T-helper 2 cell (primary cell): ENCODE results near the gene TNP2.

Source experiments
- DNase-seq, 5 experiments: peaks; one replicate each; pipeline versions ENCODE4 v3.0.0 to v3.0.0-alpha.2; 2012 to 2022

TNP2 gene

DNA sequence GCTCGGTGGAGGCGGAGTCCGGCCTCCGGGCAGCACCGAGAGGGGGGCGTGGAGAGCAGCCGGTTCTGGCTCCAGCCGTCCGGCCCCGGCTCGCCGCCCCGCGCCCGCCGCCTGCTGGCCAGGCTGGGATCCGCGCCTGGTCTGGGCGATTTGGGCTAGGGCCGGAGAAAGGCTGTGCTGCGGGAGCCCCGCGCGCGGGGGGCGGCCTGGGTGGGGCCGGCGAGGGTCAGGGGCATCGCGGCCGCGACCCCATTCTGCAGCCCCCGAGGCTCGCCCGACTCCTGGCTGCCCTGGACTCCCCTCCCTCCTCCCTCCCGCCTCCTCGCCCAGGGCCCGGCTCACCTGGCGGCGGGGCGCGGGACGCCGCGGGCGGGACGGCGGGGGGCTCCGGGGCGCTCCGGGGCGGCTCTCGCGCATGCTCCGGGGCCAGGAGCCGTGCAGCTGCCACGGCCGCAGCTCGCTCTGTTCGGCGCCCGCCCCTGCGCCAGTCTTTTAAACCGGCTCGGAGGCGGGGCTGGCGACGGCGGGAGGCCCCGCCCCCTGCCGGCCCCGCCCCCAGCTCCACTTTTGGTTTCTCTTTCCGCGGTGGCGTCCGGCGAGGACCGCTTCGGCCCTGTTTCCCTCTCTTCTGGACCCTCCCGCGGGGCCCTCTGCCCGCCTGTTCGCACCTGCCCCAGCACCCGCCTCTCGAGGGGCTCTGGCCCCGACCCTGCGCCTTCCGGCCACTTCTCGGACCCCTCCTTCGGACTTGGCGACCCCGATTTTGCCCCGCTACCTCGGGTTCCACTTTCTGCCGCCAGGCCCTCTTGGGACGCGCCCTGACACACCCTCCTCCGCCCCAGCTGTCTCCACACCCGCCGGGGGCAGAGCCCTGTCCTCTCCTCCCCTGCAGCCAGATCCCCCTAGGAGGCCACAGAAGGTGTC is 13.1 kb downstream of the TNP2 start, which contains the start of gene SOCS1:
TSS of gene SOCS1 (minus strand) at position 468 of the 924 bp plus-strand sequence. CDS start 726 bp downstream, outside the sequence.
- peak; percentile 77 to 93 (median 83) for DNase-seq

DNA sequence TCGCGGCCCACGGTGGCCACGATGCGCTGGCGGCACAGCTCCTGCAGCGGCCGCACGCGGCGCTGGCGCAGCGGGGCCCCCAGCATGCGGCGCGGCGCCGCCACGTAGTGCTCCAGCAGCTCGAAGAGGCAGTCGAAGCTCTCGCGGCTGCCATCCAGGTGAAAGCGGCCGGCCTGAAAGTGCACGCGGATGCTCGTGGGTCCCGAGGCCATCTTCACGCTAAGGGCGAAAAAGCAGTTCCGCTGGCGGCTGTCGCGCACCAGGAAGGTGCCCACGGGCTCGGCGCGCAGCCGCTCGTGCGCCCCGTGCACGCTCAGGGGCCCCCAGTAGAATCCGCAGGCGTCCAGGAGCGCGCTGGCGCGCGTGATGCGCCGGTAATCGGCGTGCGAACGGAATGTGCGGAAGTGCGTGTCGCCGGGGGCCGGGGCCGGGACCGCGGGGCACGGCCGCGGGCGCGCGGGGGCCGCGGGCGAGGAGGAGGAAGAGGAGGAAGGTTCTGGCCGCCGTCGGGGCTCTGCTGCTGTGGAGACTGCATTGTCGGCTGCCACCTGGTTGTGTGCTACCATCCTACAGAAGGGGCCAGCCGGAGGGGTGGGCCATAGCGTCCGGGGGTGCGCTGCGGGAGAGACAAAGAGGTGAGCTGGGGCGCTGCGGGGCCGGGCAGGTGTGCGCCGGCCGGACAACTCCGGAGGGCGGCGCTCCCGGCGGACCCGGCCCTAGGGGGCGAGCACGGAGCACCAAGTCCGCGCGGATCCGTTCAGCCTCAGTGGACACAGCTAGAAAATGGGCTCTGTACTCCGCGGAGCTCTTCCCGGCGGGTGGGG is 14.0 kb downstream of the TNP2 start:
- DNase-seq = peak in 4 of 5 experiments; percentile 30 to 84 (median 64)

DNA sequence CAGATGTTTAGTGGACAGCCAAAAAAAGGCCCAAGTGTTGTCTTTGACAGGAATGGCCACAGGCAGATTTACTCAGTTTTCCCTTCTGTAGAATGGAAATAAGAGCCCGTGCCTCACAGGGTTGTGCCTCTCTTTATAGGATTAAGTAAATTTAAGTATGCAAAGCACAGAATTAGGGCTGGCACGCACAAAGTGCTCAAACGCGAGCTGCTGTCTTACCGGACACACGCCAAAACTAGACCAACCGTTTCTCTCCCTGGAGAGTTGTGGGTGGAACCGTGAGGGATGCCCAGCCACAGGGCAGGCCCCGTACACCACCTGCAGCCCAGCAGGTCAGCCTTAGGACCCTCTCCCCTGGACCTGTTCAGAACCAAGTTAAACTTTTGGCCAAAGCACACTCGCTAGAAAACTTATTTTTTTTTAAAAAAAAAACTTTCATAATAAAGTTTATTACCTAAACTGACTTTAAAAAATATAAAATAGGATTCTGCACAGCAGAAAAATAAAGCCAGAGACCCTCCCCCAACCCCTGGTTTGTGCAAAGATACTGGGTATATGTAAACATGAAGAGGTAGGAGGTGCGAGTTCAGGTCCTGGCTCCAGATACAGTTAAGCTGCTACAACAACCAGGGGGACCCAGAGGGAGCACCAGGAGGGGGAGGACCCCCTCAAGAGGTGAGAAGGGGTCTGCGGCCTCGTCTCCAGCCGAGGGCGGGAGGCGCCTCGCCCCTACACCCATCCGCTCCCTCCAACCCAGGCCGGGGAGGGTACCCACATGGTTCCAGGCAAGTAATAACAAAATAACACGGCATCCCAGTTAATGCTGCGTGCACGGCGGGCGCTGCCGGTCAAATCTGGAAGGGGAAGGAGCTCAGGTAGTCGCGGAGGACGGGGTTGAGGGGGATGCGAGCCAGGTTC is 14.9 kb downstream of the TNP2 start:
- DNase-seq = peak in 1 of 5 experiments; percentile 44

DNA sequence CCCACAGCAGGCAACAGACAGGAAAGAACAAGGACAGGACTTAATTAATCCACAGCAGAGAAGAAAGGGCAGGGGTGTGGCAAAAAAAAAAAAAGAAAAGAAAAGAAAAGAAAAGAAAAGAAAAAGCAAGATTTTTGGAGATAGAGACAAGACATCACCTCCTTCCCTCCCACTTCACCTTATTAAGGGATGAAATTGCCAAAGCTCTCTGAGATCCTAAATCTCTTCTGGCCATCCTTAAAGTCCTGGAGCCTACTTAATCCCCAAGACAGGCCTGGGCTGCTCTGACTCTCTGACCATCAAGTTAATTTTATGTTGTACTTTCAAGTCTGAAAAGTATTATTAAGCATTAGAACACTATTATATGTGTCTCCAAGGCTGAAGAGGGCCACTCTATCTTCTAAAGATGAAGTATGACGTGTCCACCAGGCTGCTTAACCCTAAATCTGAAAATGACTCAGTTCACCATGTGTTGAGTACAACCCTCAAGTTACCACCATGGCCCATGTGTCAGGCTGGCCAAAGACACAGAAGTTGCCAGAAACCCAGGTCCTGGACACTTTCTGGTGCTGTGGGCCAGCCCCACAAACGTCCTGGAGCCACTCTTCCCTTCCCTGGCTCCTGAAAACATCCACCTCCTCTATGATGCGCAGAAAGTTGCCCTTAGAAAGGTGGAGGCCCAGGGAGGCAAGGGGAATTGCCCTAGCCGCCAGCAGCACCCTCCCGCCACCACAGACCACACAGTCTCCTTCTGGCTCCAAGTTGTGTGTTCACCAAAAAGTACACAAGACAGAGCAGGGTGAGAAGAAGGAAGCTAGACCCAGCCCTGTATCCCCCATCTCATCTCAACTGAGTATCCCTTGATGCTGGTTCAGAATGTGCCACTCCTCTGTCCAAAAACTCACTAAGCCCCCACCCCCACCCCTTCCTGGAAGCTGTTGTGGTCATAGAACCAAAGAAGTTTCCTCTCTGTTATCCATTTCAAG is 15.8 kb downstream of the TNP2 start:
- peak in 4 of 5 experiments; percentile 31 to 80 (median 48) for DNase-seq

- DNase-seq = peak in 1 of 5 experiments; percentile 42
Observed at GRCh38 chr16:11252482-11252931, 16.6 kb downstream of the TNP2 start.

DNA sequence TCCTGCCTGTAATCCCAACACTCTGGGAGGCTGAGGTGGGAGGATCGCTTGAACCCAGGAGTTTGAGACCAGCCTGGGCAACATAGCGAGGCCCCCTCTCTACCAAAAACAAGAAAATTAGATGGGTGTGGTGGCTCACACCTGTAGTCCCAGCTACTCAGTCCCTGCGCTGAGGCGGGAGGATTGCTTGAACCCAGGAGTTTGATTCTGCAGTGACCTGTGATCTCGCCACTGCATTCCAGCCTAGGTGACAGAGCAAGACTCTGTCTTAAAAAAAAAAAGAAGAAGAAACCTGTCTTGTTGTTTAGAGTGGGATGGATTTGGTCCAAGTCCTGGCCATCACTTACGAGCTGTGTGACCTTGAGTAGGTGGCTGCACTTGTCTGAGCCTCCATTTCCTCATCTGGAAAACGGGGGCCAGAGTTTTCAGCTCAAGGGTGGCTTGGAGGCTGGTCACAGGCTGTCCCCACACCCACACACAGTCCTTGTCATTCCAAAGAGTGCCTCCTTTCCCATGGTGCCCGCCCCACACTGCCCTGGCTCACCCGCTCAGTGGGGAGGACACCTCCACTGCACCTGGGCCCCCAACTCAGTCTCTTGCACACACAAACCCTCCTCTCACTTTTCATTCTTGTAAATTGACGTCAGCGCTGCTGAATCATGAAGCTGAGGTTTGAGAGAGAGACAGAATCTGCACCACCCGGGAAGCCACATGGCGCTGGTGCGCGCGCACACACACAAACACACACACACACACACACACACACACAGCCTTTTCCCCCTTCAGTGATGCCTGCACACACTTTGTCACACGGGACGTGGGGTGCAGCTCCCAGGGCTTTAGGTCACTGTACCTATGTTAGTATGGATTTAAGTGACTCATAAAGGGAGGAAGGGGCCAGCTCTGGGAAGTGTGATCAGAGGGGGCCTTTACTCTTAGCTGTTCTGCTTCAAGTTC is 17.3 kb downstream of the TNP2 start:
- peak in 4 of 5 experiments; percentile 65 to 96 (median 70) for DNase-seq

DNA sequence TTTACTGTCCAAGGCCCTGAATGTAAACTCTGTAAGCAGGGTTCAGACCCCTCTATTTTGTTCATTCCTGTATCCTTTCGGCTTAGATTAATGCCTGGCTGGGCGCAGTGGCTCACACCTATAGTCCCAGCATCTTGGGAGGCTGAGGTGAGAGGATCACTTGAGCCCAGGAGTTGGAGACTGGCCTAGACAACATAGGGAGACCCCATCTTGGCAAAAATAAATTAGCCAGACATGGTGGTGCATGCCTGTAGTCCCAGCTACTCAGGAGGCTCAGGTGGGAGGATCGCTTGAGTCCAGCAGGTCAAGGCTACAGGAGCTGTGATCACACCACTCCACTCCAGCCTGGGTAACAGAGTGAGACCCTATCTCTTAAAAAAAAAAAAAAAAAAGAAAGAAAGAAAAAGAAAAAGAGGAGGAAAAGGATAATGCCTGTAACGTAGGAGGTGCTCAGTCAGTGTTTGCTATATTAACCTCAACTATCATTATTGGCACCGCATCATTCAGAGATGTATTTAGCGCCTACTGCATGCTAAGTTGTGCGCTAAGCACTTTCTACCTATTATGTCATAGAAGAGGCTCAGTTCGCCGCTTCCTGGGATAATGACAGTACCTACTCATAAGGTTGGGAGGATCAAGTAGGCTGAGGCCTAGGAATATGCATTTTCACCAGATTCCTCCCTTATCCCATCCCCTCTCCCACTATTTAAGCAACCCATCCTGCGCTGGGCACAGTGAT is 18.2 kb downstream of the TNP2 start:
- peak in 1 of 5 experiments; percentile 48 for DNase-seq

DNA sequence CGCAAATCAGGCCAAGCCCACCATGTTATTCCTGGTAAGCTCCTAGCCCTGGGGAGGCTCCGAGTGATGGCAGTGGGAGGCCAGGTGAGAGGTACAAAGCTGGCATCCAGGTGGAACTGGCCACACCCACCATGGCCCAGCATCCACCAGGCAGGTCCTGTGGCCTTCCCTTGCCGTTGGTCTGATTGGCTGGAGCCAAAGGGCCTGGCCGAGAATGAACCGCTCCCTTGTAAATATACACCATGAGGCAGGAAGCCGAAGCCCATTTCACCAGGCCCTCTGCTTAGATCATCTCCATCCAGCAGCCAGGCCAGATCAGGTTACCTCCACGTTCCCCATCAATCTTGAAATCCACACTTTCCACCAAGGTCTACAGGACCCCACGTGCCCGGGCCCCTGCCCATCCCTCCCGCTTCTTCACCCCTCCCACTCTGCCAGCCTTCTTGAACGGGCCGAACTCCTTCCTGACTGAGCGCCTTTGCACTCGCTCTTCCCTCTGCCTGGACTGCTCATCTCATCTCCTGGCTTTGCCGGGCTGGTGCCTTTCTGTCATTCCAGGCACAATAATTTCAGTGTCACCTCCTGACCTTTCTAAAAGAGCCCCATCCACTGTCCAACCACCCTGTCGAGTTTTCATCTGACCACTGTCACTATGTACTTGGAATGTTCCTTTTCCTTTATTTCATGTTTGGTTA is 18.9 kb downstream of the TNP2 start:
- DNase-seq = peak in 1 of 5 experiments; percentile 64

DNA sequence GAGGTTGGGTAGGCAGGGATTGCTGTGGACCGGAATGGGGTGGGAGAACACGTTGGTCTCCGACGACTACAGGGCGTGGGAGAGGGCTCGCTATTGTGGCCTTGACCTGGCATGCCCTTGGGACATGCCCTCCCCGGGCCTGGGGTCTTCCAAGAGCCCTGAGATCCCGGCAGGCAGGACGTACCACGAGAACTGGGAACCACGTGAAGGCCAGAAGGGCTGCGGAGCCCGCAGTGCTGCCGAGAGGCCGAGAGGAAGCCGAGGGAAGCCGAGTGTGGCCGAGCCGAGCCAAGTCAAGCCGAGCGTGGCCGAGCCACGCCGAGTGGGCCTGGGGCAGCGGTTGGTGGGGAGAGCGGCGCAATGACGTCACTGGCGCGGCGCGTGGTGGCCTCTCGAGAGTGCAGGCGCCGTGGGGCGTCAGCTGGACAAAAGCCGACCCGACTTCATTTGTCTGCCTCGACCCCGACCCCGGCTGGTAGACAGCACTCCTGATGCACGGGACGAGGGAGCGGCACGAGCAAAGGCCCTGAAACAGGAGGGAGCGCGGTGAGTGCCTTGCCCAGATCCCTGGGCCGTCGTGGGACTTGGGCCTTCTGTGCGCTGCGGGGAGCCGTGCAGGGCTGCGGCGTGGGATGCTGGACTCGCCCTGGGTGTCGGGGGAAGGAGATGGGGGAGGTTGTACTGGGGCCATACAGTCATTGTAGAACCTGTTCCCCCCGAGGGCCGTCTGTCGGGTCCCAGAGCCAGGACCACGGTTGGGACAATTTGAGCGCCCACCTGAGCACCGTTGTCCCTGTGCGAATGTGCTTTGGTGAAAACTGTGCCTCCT is 19.7 kb downstream of the TNP2 start:
- peak in 1 of 5 experiments; percentile 59 for DNase-seq

GRCh38 chr16:11248133-11248532 is 21.0 kb downstream of the TNP2 start:
- DNase-seq = no peak

GRCh38 chr16:11245988-11246387 is 23.1 kb downstream of the TNP2 start:
- DNase-seq = peak in 1 of 5 experiments; percentile 63

DNA sequence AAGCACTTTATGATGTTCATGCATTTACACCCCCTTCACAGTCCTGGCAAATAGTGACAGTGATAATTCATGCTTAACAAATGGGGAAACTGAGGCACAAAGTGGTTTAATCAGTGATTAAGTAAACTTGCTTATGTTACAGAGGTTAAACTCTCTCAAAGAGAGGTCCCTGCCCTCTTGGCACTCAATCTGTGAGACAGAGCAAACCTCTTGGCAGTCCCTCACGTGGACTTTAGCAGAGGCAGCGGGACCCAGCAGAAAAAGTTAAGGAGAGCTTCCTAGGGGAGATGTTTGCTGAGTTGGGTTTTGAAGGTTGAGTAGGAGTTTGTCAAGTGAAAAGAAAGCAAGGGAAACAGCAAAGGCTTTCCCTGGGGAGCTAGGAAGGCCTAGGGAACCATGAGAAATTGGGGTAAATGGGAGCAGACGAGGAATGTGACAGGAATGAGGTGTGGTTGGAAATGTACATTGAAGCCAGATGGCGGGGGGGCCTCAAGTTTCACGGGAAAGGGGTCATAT is 23.8 kb downstream of the TNP2 start:
- no peak for DNase-seq

DNA sequence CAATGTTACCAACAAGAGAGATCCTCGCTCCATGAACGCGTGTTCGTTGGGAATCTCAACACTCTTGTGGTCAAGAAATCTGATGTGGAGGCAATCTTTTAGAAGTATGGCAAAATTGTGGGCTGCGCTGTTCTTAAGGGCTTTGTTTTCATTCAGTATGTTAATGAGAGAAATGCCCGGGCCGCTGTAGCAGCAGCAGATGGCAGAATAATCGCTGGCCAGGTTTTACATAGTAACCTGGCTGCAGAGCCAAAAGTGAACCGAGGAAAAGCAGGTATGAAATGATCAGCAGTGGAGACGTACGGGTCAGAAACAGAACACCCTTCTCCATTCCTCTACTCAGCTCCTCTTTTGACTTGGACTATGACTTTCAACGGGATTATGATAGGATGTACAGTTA is 26.5 kb downstream of the TNP2 start:
- no peak for DNase-seq

DNA sequence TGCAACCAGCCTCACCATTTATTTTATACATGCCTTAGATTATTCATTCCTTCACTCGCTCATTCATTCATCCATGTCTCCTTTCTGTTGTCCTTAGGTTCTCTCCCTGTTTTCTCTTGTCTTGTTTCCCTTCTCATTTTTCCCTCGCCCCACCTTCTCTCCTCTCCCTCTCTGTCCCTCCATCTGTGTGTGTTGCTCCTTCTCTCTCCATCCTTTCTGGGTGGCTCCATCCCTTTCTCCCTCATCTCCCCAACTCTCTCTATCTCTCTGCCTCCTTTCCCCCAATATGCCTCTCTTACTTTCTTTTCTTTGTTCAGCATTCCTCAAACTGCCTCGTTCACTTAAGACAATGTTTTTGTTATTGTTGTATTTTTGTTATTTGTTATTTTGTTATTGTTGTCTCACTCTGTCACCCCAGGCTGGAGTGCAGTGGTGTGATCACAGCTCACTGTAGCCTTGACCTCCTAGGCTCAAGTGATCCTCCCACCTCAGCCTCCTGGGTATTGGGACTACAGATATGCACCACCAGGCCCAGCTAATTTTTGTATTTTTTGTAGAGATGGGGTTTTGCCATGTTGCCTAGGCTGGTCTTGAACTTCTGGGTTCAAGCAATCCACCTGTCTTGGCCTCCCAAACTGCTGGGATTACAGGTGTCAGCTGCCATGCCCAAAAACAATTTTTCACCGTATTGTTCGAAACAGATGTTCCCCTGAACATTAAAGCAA is 27.5 kb downstream of the TNP2 start:
- no peak for DNase-seq

DNA sequence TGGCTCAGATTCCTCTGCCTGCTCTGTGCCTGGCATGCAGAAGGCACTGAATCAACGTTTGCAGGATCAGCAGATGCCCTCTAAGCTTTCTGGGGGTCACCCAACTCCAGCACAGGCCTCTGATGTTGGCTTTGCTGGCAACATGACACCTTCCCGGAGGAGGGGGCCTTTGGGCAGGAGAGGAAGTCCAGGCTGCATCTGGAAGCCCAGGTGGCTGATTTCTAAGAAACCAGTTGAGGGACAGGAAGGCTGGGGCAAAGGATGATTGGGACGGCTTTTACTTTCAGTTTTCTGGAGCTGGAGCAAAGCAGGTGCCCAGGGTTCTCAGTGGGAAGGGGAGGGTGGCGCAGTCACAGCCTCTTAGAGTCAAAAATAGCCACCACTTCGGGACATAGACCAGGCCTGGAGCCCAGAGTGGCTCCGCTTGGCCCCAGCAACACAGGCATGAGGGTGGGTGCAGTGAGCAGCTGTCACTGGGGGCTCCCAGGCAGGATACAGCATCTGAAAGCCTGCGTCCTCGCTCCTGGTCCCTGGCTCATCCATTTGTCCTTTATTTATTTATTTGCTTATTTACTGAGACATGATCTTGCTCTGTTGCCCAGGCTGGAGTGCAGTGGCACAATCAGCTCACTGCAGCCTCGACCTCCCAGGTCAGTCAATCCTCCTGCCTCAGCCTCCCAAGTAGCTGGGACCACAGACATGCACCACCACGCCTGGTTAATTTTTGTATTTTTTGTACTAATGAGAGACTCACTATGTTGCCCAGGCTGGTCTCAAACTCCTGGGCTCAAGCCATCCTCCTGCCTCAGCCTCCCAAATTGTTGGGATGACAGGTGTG is 28.3 kb downstream of the TNP2 start:
- DNase-seq = no peak
